ENCODE measurements around the gene BCL2L12. TPM values are rescaled to one million over a fixed set of nuclear protein-coding genes. Genes with fewer than 3 reads are reported as not detected.

Gene BCL2L12
- total RNA-seq, 4 donors from 2014 or later = 4.4 to 12.9 (median 5.8) TPM

DNA sequence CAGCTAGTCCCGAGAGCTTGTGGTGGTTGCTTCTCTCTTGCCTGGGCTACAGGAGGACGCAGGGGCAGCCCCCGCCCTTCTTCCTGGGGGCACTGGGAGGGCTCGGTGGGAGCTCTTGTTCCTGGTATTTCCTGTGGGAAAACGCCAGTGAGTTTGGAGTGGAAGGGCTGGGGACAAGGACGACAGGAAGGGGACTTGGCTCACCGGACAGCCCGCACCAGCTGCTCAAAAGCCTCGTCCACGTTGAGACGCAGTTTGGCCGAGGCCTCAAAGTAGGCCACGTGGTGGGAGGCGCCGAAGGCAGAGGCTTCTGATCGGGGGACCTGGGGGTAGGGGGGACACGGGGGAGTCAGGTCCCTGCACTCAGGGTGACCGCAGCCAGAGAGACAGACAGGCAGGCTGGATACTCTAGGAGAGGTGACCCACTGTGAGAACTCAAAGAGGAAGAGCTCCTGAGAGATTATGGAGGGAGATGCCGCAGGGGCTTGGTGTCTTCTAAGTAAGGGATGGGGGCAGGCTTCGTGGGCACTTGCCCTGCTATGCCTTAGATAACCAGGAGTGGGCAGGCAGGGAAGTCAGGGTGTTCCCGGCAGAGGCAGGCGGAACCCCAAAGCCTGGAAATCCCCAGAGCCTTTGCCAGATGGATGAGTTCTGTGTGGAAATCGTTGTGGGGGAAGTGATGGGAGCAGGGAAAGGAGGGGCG lies 30.1 kb upstream of the BCL2L12 start:
- H3K27me3 ChIP-seq = no peaks in the 10 kb centered on the region
- no peaks in the 10 kb centered on the region for H3K9me3 ChIP-seq
- H3K27ac ChIP-seq = peak overlapping the region in 3 of 4 donors; percentile 36 to 61 (median 46)
- intact Hi-C loops (cut with DNase I) = no loop called here
- no peak for TF ChIP-seq POLR2A (IDR thresholded peaks at IDR 0.05)
- TF ChIP-seq, protein P1, sequence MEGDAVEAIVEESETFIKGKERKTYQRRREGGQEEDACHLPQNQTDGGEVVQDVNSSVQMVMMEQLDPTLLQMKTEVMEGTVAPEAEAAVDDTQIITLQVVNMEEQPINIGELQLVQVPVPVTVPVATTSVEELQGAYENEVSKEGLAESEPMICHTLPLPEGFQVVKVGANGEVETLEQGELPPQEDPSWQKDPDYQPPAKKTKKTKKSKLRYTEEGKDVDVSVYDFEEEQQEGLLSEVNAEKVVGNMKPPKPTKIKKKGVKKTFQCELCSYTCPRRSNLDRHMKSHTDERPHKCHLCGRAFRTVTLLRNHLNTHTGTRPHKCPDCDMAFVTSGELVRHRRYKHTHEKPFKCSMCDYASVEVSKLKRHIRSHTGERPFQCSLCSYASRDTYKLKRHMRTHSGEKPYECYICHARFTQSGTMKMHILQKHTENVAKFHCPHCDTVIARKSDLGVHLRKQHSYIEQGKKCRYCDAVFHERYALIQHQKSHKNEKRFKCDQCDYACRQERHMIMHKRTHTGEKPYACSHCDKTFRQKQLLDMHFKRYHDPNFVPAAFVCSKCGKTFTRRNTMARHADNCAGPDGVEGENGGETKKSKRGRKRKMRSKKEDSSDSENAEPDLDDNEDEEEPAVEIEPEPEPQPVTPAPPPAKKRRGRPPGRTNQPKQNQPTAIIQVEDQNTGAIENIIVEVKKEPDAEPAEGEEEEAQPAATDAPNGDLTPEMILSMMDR (IDR thresholded peaks at IDR 0.05) = peak in 3 of 6 experiments; percentile 8 to 35 (median 10)
- WGBS, 2 donors = 39 to 40% methylated on average over 9 to 12 of the region's 24 CpGs
- H3K36me3 ChIP-seq = no peaks in the 10 kb centered on the region
- H3K4me1 ChIP-seq = peaks cover 24 to 70% (median 41%) of the 10 kb centered on the region in 3 donors
- DNase-seq = no peak
- H3K4me3 ChIP-seq = no peak overlapping the region

- Histone ChIP-seq H3K9me3 (no peaks in the 10 kb centered on the region), H3K27ac (peak overlapping the region in 2 of 4 donors; percentile 46 to 61), H3K36me3 (no peaks in the 10 kb centered on the region), H3K4me3 (no peak overlapping the region), H3K27me3 (no peaks in the 10 kb centered on the region), H3K4me1 (peaks cover 26 to 70% (median 38%) of the 10 kb centered on the region in 3 donors)
- intact Hi-C loops (cut with DNase I) = no loop called here
- no peak for DNase-seq
- no peak for TF ChIP-seq POLR2A (IDR thresholded peaks at IDR 0.05)
- TF ChIP-seq, protein P1 (IDR thresholded peaks at IDR 0.05) = no peak
- 65 to 73% methylated on average over 20 to 23 of the region's 30 CpGs for WGBS, 2 donors
Observed at GRCh38 chr19:49636233-49636932, 29.4 kb upstream of the BCL2L12 start.

DNA sequence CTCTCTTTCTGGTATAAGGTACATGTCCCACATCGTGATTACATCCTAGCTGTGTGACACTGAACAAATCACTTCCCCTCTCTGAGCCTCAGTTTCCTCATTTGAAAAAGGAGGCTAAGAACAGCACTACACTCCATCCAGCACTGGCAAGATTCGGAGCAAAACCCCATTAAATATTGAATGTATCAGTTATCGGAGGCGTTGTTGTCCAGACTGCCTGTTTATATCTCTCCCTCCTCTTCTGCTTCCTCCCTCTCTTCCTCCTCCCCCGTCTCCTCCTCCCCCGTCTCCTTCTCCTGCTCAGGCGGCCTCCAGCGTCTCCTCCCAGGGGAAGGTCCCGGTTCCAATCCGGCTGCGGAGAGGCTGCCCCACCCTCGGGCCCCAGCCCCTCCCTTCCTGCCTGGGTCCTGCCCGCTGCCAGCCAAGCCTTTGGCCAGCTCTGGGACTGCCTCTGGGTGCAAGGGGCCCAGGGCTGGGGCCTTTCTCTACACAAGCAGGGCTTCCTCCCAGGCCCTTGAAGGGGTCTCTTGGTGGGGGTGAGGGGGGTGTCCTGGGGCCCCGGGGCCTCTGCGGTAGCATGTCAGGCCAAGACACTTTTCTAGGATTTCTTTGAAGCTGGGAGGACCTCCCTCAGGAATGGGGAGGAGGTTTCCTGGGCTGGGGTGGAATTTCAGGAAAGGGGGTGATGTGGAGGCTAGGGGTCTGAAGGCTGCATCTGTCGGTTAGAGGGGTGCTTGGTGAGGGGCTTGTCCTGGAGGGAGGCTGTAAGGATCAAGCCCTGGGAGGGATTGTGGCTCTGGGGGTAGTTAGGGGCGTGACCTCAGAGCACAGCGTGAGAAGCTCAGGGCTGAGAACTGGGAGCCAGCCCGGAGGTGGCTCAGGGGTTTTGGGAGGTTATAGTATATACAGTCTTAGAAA lies 27.7 kb upstream of the BCL2L12 start:
- Histone ChIP-seq H3K36me3 (no peaks in the 10 kb centered on the region), H3K27ac (peak overlapping the region; percentile 97 to 98 (median 98)), H3K4me3 (peak overlapping the region; percentile 13 to 95 (median 73)), H3K4me1 (peaks cover 33 to 75% (median 43%) of the 10 kb centered on the region in 3 donors), H3K27me3 (no peaks in the 10 kb centered on the region), H3K9me3 (no peaks in the 10 kb centered on the region)
- DNase-seq = no peak
- WGBS, 2 donors = 7 to 8% methylated on average over 12 to 15 of the region's 19 CpGs
- TF ChIP-seq, protein P1 (IDR thresholded peaks at IDR 0.05) = no peak
- TF ChIP-seq POLR2A (IDR thresholded peaks at IDR 0.05) = peak in 1 of 4 donors; percentile 47
- intact Hi-C loops (cut with DNase I) = no loop called here

GRCh38 chr19:49639401-49640112 lies 26.2 kb upstream of the BCL2L12 start:
- peaks cover 38 to 85% (median 52%) of the 10 kb centered on the region in 3 donors for H3K4me1 ChIP-seq
- intact Hi-C loops (cut with DNase I) = no loop called here
- H3K9me3 ChIP-seq = no peaks in the 10 kb centered on the region
- peak in 1 of 4 donors; percentile 63 for TF ChIP-seq POLR2A (IDR thresholded peaks at IDR 0.05)
- TF ChIP-seq, protein P1 (IDR thresholded peaks at IDR 0.05) = no peak
- H3K27ac ChIP-seq = peak overlapping the region; percentile 97 to 98 (median 98)
- H3K36me3 ChIP-seq = peaks cover 0 to 3% (median 0%) of the 10 kb centered on the region in 3 donors
- 5 to 6% methylated on average over 10 to 16 of the region's 31 CpGs for WGBS, 2 donors
- H3K27me3 ChIP-seq = no peaks in the 10 kb centered on the region
- DNase-seq = no peak
- peak overlapping the region; percentile 54 to 95 (median 73) for H3K4me3 ChIP-seq

Data from esophagus squamous epithelium (tissue), 5 donors.